Spleen (tissue), 3 donors: ENCODE data around the gene C14orf39.

Experiments used
- POLR2A ChIP-seq, 3 donors: fragments of 450-650 bp; IDR thresholded peaks; one replicate each; pipeline ENCODE4 v1.5.1; 2017; ENCODE audit warnings: antibody characterized with exemption in 3 of 3, mild to moderate bottlenecking in 1 of 3
- POLR2AphosphoS5 ChIP-seq, 3 donors: sonication (generic); formaldehyde crosslinking; IDR thresholded peaks; one replicate each; pipeline ENCODE4 v1.5.1; 2017; ENCODE audit warnings: antibody characterized with exemption in 3 of 3

DNA sequence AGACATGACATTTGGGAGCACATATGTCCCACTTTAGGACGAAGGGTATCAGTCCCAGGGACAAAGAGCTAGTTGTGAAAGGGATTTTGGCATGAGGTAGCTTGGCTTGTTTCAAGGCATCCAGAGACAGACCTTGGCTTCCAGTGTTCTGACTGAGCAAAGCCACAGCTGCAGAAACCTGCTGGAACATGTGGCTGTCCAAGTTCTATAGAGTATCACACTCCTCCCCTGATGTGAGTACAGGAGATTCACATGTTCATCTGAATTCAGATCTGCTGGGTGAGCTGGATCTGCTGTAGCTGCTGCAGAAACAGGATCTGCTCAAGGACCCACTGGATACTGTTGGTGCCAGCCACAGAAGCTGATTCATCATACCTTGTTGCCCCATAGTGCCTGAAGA lies 10.1 kb upstream of the C14orf39 start:
- TF ChIP-seq POLR2A (IDR thresholded peaks at IDR 0.05) (no peak), POLR2AphosphoS5 (IDR thresholded peaks at IDR 0.05) (no peak)
